HG03432 (cell line): ENCODE measurements around the gene ARMH3.
A peak's percentile ranks its signal among the peaks of the same experiment; 100 is the strongest.

Source experiments
- ATAC-seq: cut with Tn5 transposase; IDR thresholded peaks from one replicate; pipeline ENCODE4 v1.9.1; 2021; ENCODE audit warnings: mild to moderate bottlenecking, moderate library complexity; ENCODE audit not compliant: unreplicated experiment

Gene ARMH3

GRCh38 chr10:101902032-101902819, 153.7 kb downstream of the ARMH3 start:
- ATAC-seq: peak; percentile 43

GRCh38 chr10:101901340-101901739, 154.6 kb downstream of the ARMH3 start:
- ATAC-seq: peak; percentile 51

GRCh38 chr10:101897633-101898032, 158.3 kb downstream of the ARMH3 start:
- ATAC-seq: no peak

GRCh38 chr10:101896225-101896877, 159.6 kb downstream of the ARMH3 start:
- no peak for ATAC-seq

- no peak for ATAC-seq
These were observed 160.2 kb downstream of the ARMH3 start for GRCh38 chr10:101895781-101896180.

GRCh38 chr10:101894742-101895141, 161.2 kb downstream of the ARMH3 start:
- no peak for ATAC-seq

- no peak for ATAC-seq
These were observed 161.7 kb downstream of the ARMH3 start for GRCh38 chr10:101894266-101894665.

- no peak for ATAC-seq
These were observed 162.4 kb downstream of the ARMH3 start for GRCh38 chr10:101893510-101894120.

GRCh38 chr10:101892782-101893391, 163.1 kb downstream of the ARMH3 start:
- ATAC-seq: no peak

GRCh38 chr10:101889256-101890210, 166.4 kb downstream of the ARMH3 start:
- ATAC-seq: peak; percentile 74

- no peak for ATAC-seq
These were observed 167.6 kb downstream of the ARMH3 start for GRCh38 chr10:101888251-101888949.

GRCh38 chr10:101887775-101888174, 168.2 kb downstream of the ARMH3 start:
- ATAC-seq: no peak

GRCh38 chr10:101886521-101887312, 169.3 kb downstream of the ARMH3 start:
- no peak for ATAC-seq

GRCh38 chr10:101881036-101881774, 174.8 kb downstream of the ARMH3 start:
- no peak for ATAC-seq

- no peak for ATAC-seq
These were observed 175.8 kb downstream of the ARMH3 start for GRCh38 chr10:101880232-101880573.

GRCh38 chr10:101879456-101880231, 176.3 kb downstream of the ARMH3 start:
- ATAC-seq: no peak

- no peak for ATAC-seq
These were observed 177.1 kb downstream of the ARMH3 start for GRCh38 chr10:101878869-101879268.
